ENCODE data around the gene PRMT1. TPM values are rescaled to one million over a fixed set of nuclear protein-coding genes. Genes with fewer than 3 reads are reported as not detected.

PRMT1 gene
- total and polyA plus RNA-seq, 9 of the 15 experiments (the other 6 are each of a cell fraction or from before 2014, with no cell fraction given): 13.3 to 464 (median 326) TPM

DNA sequence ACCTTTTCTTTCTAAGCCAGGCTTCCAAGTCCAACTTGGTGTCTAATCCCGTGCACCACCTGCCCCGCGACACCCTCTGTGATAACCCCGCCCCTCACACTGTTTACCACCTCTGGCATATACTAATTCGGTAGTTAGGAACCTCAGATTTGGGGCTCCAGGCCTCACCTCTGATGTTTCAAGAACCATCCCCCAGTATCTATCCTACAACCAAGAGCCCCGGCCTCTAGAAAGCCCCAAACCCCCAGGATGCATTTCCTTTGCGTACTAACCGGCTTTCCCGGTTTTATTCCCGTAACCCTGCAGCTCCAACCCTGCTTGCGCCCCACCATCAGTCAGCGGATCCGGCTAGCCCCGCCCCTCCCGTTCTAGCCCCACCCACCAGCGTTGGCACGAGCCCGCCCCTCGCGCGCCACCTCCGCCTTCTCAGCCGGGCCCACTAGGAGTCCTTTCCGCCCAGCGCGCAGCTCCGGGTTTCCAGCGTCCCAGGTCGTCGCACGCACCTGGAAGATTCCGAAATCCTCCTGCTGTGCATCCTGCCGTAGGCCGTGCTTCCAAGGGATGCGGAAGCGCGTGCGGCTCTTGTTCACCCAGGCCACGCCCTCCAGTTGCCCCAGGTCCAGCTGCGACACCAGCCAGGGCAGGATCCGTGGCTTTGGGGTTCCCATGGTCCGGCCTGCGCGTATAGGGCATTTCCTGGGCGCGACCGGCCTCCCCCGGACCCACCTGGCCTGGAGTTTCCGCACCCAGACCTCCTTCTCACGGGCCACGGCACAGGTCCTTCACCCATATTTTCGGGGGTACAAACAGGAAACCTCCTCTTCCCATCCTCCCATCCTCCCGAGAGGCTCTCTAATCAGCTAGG lies 12.7 kb upstream of the PRMT1 start (continued):
- TF ChIP-seq, protein P1, sequence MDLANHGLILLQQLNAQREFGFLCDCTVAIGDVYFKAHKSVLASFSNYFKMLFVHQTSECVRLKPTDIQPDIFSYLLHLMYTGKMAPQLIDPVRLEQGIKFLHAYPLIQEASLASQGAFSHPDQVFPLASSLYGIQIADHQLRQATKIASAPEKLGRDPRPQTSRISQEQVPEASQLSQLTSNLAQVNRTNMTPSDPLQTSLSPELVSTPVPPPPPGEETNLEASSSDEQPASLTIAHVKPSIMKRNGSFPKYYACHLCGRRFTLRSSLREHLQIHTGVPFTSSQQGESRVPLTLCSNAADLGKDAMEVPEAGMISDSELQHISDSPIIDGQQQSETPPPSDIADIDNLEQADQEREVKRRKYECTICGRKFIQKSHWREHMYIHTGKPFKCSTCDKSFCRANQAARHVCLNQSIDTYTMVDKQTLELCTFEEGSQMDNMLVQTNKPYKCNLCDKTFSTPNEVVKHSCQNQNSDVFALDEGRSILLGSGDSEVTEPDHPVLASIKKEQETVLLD (IDR thresholded peaks at IDR 0.05): no peak
- TF ChIP-seq BRCA1 (IDR thresholded peaks at IDR 0.05): no peak
- TF ChIP-seq BRCA1 (CRISPR knock-in tag; IDR thresholded peaks at IDR 0.05): no peak
- no peak for TF ChIP-seq TCF7 (IDR thresholded peaks at IDR 0.05; ENCODE audit: borderline replicate concordance)
- TF ChIP-seq PPARD (CRISPR knock-in tag; IDR thresholded peaks at IDR 0.05): no peak
- no peak for TF ChIP-seq FOXA3 (CRISPR knock-in tag; conservative IDR thresholded peaks at IDR 0.05 in 1 of 2, IDR thresholded peaks at IDR 0.05 in 1 of 2)
- TF ChIP-seq ZNF778 (CRISPR knock-in tag; IDR thresholded peaks at IDR 0.05): no peak
- TF ChIP-seq RBM39 (optimal IDR thresholded peaks at IDR 0.05; ENCODE audit: low read depth, low read length): no peak
- no peak for TF ChIP-seq PURB (CRISPR knock-in tag; IDR thresholded peaks at IDR 0.05; ENCODE audit: low read depth)
- TF ChIP-seq, protein P2, sequence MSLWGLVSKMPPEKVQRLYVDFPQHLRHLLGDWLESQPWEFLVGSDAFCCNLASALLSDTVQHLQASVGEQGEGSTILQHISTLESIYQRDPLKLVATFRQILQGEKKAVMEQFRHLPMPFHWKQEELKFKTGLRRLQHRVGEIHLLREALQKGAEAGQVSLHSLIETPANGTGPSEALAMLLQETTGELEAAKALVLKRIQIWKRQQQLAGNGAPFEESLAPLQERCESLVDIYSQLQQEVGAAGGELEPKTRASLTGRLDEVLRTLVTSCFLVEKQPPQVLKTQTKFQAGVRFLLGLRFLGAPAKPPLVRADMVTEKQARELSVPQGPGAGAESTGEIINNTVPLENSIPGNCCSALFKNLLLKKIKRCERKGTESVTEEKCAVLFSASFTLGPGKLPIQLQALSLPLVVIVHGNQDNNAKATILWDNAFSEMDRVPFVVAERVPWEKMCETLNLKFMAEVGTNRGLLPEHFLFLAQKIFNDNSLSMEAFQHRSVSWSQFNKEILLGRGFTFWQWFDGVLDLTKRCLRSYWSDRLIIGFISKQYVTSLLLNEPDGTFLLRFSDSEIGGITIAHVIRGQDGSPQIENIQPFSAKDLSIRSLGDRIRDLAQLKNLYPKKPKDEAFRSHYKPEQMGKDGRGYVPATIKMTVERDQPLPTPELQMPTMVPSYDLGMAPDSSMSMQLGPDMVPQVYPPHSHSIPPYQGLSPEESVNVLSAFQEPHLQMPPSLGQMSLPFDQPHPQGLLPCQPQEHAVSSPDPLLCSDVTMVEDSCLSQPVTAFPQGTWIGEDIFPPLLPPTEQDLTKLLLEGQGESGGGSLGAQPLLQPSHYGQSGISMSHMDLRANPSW (CRISPR knock-in tag; IDR thresholded peaks at IDR 0.05): 0 out of 2 replicates have a peak, but pooled peaks have one; percentile 22
- TF ChIP-seq HDAC1 (IDR thresholded peaks at IDR 0.05): peak in 1 of 2 experiments; percentile 74; a peak in 2 of 4 replicates
- TF ChIP-seq, protein P3, sequence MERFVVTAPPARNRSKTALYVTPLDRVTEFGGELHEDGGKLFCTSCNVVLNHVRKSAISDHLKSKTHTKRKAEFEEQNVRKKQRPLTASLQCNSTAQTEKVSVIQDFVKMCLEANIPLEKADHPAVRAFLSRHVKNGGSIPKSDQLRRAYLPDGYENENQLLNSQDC (CRISPR knock-in tag; IDR thresholded peaks at IDR 0.05): 0 out of 2 replicates have a peak, but pooled peaks have one; percentile 15
- TF ChIP-seq MTA3 (IDR thresholded peaks at IDR 0.05; ENCODE audit: borderline replicate concordance): 0 out of 2 replicates have a peak, but pooled peaks have one; percentile 28
- TF ChIP-seq ETV1 (tag; conservative IDR thresholded peaks at IDR 0.05; ENCODE audit: low read depth): no peak
- TF ChIP-seq SP1 (CRISPR knock-in tag; IDR thresholded peaks at IDR 0.05): peak; percentile 83
- TF ChIP-seq E2F3 (CRISPR knock-in tag; IDR thresholded peaks at IDR 0.05): no peak
- TF ChIP-seq TGIF2 (CRISPR knock-in tag; IDR thresholded peaks at IDR 0.05): no peak
- TF ChIP-seq TBP (optimal IDR thresholded peaks at IDR 0.05; ENCODE audit: low read depth, low read length): peak; percentile 46
- peak; percentile 43; the same call in 1 of the 2 replicates for TF ChIP-seq RB1 (IDR thresholded peaks at IDR 0.05; ENCODE audit: low read depth)
- no peak for TF ChIP-seq CSDE1 (IDR thresholded peaks at IDR 0.05)
- no peak for TF ChIP-seq ZNF583 (CRISPR knock-in tag; IDR thresholded peaks at IDR 0.05)
- peak; percentile 4 for TF ChIP-seq RBBP5 (IDR thresholded peaks at IDR 0.05; ENCODE audit: borderline replicate concordance, insufficient read depth, low read length, poor library complexity, severe bottlenecking)
- no peak for TF ChIP-seq TAF7 (tag; IDR thresholded peaks at IDR 0.05)
